Subcutaneous adipose tissue (tissue), 4 donors: ENCODE measurements around the gene PRR4. TPM values are rescaled to one million over a fixed set of nuclear protein-coding genes. Genes with fewer than 3 reads are reported as not detected.

Experiments
- total RNA-seq, 4 donors: library from RNA; depleted of rRNA; stranded (reverse); fragments of >200 nt; gene quantifications; one replicate each; pipeline ENCODE4 v1.1.0, GENCODE V29; 2016
- TF ChIP-seq, protein P1 (sequence below): fragments of 450-650 bp; IDR thresholded peaks from one replicate; pipeline ENCODE4 v1.5.1; 2016; ENCODE audit warnings: low read depth, mild to moderate bottlenecking, control low read depth, antibody characterized with exemption, moderate library complexity

PRR4 gene, protein sequence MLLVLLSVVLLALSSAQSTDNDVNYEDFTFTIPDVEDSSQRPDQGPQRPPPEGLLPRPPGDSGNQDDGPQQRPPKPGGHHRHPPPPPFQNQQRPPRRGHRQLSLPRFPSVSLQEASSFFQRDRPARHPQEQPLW
- total RNA-seq, result 1 to 10 TPM in 3 of 4 donors, not detected in 1; 2.4 to 6.5 (median 3.8) TPM

DNA sequence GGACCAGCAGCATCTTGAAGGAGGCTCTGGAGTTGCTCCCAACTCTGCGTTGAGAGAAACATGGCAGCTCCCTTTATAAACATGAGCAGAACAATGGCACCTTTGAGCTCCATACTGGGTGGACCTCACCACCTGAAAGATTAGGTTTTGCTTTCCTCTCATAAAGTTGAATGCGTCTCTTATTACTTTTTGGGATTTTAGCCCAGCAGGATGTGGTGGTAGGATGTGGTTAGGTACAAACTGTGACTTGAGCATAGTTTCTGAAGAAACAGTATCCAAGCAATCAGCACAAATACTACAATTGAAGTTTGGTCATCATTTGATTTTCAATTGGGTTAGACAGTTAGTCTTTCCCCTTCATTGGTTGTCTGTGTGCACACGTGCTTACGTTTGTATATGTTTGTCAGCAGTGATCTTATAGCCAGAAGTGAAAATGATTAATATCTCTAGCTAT lies at the start of gene PRR4:
TSS of gene PRR4 (minus strand) at position 51 of the 454 bp plus-strand sequence. CDS start at position 13, 38 bp downstream.
- TF ChIP-seq, protein P1, sequence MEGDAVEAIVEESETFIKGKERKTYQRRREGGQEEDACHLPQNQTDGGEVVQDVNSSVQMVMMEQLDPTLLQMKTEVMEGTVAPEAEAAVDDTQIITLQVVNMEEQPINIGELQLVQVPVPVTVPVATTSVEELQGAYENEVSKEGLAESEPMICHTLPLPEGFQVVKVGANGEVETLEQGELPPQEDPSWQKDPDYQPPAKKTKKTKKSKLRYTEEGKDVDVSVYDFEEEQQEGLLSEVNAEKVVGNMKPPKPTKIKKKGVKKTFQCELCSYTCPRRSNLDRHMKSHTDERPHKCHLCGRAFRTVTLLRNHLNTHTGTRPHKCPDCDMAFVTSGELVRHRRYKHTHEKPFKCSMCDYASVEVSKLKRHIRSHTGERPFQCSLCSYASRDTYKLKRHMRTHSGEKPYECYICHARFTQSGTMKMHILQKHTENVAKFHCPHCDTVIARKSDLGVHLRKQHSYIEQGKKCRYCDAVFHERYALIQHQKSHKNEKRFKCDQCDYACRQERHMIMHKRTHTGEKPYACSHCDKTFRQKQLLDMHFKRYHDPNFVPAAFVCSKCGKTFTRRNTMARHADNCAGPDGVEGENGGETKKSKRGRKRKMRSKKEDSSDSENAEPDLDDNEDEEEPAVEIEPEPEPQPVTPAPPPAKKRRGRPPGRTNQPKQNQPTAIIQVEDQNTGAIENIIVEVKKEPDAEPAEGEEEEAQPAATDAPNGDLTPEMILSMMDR, result no peak

DNA sequence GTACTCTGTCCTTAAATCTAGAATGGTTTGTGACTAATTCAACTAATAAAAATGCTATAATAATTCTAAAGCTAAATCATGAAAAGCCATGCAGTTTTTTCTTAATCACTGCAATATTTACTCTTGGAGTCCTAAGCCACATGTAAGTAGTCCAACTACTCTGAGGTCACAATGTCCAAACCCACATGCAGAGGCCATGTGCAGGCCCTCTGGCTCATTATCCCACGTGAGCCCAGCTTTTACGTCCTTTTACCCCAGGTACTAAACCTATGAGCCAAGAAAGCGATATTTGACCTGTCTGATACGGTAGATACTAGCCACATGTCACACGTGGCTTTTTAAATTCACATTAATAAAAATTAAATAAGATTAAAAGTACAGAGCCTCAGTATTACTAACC lies 47.6 kb upstream of the PRR4 start:
- TF ChIP-seq, protein P1, result no peak

DNA sequence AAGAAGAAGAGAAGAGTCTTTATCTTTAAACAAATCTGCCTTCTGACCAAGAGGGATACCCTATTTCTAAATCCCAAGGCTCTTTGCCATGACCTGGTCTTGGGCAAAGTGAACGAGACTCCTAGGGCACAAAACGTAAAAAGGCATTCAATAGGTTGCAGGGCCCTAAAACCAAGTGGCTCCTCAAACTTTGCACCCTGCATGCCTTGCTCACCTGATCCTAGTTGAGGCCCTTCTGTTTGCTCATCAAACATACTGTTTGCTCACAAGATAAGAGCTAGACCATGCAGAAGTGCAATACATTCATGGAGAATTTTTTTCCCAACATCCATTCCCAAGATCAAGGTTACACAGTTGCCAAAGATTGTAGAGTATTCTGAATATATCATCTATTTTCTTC lies 42.7 kb upstream of the PRR4 start:
- TF ChIP-seq, protein P1, result no peak

- TF ChIP-seq, protein P1, result no peak
Measured at GRCh38 chr12:10889226-10889625, 40.0 kb upstream of the PRR4 start.

- TF ChIP-seq, protein P1, result no peak
Measured at GRCh38 chr12:10884086-10884725, 34.9 kb upstream of the PRR4 start, which contains the start of gene PRH1. PRH1 (minus strand) TSS chr12:10884255; CDS start chr12:10884217, 38 bp downstream.

GRCh38 chr12:10873378-10873777 lies 24.1 kb upstream of the PRR4 start:
- TF ChIP-seq, protein P1, result no peak

DNA sequence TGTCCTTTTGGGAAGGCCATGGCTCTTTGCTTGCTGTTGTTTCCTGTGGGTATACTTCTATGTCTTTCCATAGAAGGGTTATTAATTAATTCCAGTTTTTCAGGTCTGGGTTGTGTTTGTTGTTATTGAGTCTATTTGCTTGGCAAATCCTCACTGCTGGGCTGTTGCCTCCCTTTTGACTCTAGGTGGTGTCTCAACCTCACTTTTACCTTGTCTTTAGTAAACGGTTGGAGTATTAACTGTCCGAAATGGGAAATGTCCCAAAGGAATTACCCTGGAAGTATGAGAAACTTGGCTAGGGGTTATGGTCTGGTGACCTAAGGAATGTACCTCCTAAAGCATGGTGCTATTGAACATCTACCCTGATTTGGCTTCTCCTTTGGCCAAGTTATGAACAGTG lies 18.1 kb upstream of the PRR4 start:
- TF ChIP-seq, protein P1, result no peak
